SU-DHL-6 (cell line): ENCODE results near the gene CPNE4.
"Not testable (repeated sequence)": the region's sequence is repeated elsewhere in the genome, so short reads cannot be mapped to it uniquely, and the experiment has no call there.

Experiments
- H2AFZ ChIP-seq: fragments of 200-600 bp; sonication (generic); 2 replicates; pipeline ENCODE4 v1.6.1; 2014; ENCODE audit warnings: low read depth, mild to moderate bottlenecking, moderate library complexity, mixed read lengths, antibody characterized with exemption, low read length; ENCODE audit not compliant: severe bottlenecking
- H3F3A ChIP-seq: fragments of 200-600 bp; shearing (Covaris generic); 2 replicates; pipeline ENCODE4 v1.6.0; 2016; ENCODE audit warnings: antibody characterized with exemption, mild to moderate bottlenecking; ENCODE audit not compliant: insufficient read depth
- H3K27ac ChIP-seq: fragments of 200-600 bp; sonication (generic); 2 replicates; pipeline ENCODE4 v1.5.1; 2016; ENCODE audit warnings: low read depth, mild to moderate bottlenecking, low read length, moderate library complexity, mixed read lengths
- H3K27me3 ChIP-seq: fragments of 200-600 bp; sonication (generic), shearing (Covaris generic); 2 replicates; pipeline ENCODE4 v1.6.0; 2014; ENCODE audit warnings: mild to moderate bottlenecking, low read length
- H3K36me3 ChIP-seq: fragments of 200-600 bp; sonication (generic); 2 replicates; pipeline ENCODE4 v1.6.1; 2014; ENCODE audit warnings: mild to moderate bottlenecking, low read length, mixed read lengths
- H3K4me2 ChIP-seq: fragments of 300-600, 200-600 bp; shearing (Covaris generic), sonication (generic); 2 replicates; pipeline ENCODE4 v1.6.0; 2014; ENCODE audit warnings: low read length, low read depth, mild to moderate bottlenecking; ENCODE audit not compliant: poor library complexity, severe bottlenecking
- H3K4me3 ChIP-seq: fragments of 200-600 bp; sonication (generic); 2 replicates; pipeline ENCODE4 v1.5.1; 2014; ENCODE audit warnings: antibody characterized with exemption, low read length, mild to moderate bottlenecking, mixed read lengths; ENCODE audit not compliant: insufficient read depth, poor library complexity, severe bottlenecking
- H3K79me2 ChIP-seq: fragments of 200-600 bp; sonication (generic); 2 replicates; pipeline ENCODE4 v1.6.1; 2014; ENCODE audit warnings: mild to moderate bottlenecking, low read length, moderate library complexity; ENCODE audit not compliant: insufficient read depth
- H3K9ac ChIP-seq: fragments of 200-600 bp; sonication (generic); 2 replicates; pipeline ENCODE4 v1.7.0; 2014; ENCODE audit warnings: mild to moderate bottlenecking, low read length
- H3K9me2 ChIP-seq: fragments of 200-600 bp; sonication (generic); replicated peaks from 2 replicates; pipeline ENCODE4 v1.6.1; 2014; ENCODE audit warnings: low read length; ENCODE audit not compliant: insufficient read depth
- H3K9me3 ChIP-seq: fragments of 200-600 bp; sonication (generic); 2 replicates; pipeline ENCODE4 v1.6.1; 2014; ENCODE audit warnings: low read length, mixed read lengths; ENCODE audit not compliant: insufficient read depth
- H4K20me1 ChIP-seq: fragments of 200-600 bp; sonication (generic); 2 replicates; pipeline ENCODE4 v1.6.1; 2014; ENCODE audit warnings: low read depth, mild to moderate bottlenecking, antibody characterized with exemption, low read length, moderate library complexity, mixed read lengths
- CTCF ChIP-seq: fragments of 200-600 bp; sonication (generic); IDR thresholded peaks from one replicate; pipeline ENCODE4 v1.5.1; 2017; ENCODE audit warnings: antibody characterized with exemption, mild to moderate bottlenecking, low read length, moderate library complexity; ENCODE audit not compliant: insufficient read depth, poor library complexity, severe bottlenecking
- EZH2phosphoT487 ChIP-seq: fragments of 200-600 bp; sonication (generic), shearing (Covaris generic); conservative IDR thresholded peaks from 2 replicates; pipeline ENCODE4 v1.6.1; 2018; ENCODE audit warnings: mild to moderate bottlenecking, antibody characterized with exemption, low read length, moderate library complexity, mixed read lengths

CPNE4 gene

DNA sequence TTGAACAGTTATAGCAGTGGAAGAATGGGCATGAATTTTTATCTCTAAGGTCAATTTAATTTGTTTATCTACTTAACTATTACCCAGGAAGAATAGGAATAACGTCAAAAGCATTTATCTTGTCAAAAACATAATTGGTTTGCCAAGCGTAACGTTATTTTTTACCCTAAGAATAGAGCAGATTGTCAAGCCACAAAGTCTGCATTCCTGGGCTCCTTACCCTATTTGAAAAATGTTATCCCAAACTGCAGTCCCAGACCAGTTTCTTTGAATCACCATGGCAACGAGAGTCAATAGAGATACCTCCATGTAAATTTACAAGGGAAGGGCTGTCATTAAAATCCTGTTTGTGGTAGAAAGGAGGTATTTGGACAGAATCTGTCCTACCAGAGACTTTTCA, 61.1 kb downstream of the CPNE4 start:
- Histone ChIP-seq H4K20me1 (no peaks in the 10 kb centered on the region), H3K9me2 (no peaks in the 10 kb centered on the region), H3K79me2 (no peaks in the 10 kb centered on the region), H3K4me3 (no peak overlapping the region), H3F3A (no peaks in the 10 kb centered on the region), H3K9ac (no peak overlapping the region), H3K27ac (no peak overlapping the region), H2AFZ (no peak overlapping the region), H3K36me3 (no peaks in the 10 kb centered on the region), H3K4me2 (no peak overlapping the region), H3K9me3 (no peaks in the 10 kb centered on the region), H3K27me3 (no peaks in the 10 kb centered on the region)
- TF ChIP-seq EZH2phosphoT487 (no peak), CTCF (no peak)

- H3K9me3 ChIP-seq: no peaks in the 10 kb centered on the region
- no peaks in the 10 kb centered on the region for H3F3A ChIP-seq
- no peak overlapping the region for H2AFZ ChIP-seq
- H3K27ac ChIP-seq: no peak overlapping the region
- H3K4me3 ChIP-seq: no peak overlapping the region
- H3K36me3 ChIP-seq: no peaks in the 10 kb centered on the region
- no peak for TF ChIP-seq CTCF
- TF ChIP-seq EZH2phosphoT487: no peak
- H3K27me3 ChIP-seq: no peaks in the 10 kb centered on the region
- no peaks in the 10 kb centered on the region for H3K79me2 ChIP-seq
- H3K9me2 ChIP-seq: no peaks in the 10 kb centered on the region
- no peak overlapping the region for H3K4me2 ChIP-seq
- no peaks in the 10 kb centered on the region for H4K20me1 ChIP-seq
- no peak overlapping the region for H3K9ac ChIP-seq
Measured at GRCh38 chr3:131972550-131972949, 62.3 kb downstream of the CPNE4 start.

DNA sequence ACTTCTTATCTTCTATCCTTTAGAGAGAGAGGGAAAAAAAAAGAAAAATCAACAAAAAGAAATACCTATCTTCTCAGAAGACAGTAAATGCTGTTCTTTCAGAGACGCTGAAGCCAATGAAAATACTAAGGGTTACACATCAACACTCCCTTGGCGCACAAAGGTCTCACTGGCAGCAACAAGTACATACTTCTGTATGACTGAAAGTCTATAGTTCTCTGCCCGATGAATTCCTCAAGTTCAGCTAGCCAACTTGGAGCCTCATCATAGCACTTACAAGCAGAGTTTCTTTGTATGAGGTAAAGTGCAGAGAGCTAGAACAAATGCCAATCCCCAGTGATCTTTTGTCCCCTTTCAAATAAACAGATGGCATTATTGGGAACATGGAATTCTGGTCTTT, 62.7 kb downstream of the CPNE4 start:
- Histone ChIP-seq H4K20me1 (no peaks in the 10 kb centered on the region), H3K4me3 (no peak overlapping the region), H3K4me2 (no peak overlapping the region)

GRCh38 chr3:131963442-131963841, 71.4 kb downstream of the CPNE4 start:
- H3K4me2 ChIP-seq, H3K27ac ChIP-seq, H3K27me3 ChIP-seq, H3K4me3 ChIP-seq, H3K9me2 ChIP-seq, H3K9me3 ChIP-seq, H3K79me2 ChIP-seq, H2AFZ ChIP-seq, H3K9ac ChIP-seq, H3K36me3 ChIP-seq, H4K20me1 ChIP-seq, H3F3A ChIP-seq: not testable (repeated sequence)

More for the DNA sequence above, 62.7 kb downstream of the CPNE4 start:
- Histone ChIP-seq H3K9ac (no peak overlapping the region), H3K36me3 (no peaks in the 10 kb centered on the region), H3K9me3 (no peaks in the 10 kb centered on the region), H3K9me2 (no peaks in the 10 kb centered on the region), H2AFZ (no peak overlapping the region), H3K79me2 (no peaks in the 10 kb centered on the region), H3F3A (no peaks in the 10 kb centered on the region), H3K27ac (no peak overlapping the region), H3K27me3 (no peaks in the 10 kb centered on the region)
- TF ChIP-seq CTCF: no peak
- no peak for TF ChIP-seq EZH2phosphoT487
